Measurements from ENCODE around the gene PRSS12.

DNA sequence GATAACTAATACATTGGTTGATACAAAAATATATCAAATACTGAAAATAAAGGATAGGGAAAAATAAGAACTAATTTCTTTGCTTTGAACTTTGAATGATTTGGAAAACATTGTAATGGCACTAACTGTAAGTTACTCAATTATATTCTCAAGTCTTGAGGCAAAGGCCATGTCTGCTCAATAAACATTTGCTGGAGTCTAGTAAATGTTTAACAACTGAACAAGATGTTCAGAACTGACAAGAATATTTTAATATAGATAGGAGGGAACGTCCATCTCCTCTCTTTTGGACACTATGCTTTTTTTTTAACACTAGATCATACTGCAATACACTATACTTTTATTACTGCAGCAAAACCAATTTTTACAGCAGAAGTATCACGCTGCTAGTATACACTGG is 76.2 kb downstream of the PRSS12 start:
- TF ChIP-seq, protein P1, sequence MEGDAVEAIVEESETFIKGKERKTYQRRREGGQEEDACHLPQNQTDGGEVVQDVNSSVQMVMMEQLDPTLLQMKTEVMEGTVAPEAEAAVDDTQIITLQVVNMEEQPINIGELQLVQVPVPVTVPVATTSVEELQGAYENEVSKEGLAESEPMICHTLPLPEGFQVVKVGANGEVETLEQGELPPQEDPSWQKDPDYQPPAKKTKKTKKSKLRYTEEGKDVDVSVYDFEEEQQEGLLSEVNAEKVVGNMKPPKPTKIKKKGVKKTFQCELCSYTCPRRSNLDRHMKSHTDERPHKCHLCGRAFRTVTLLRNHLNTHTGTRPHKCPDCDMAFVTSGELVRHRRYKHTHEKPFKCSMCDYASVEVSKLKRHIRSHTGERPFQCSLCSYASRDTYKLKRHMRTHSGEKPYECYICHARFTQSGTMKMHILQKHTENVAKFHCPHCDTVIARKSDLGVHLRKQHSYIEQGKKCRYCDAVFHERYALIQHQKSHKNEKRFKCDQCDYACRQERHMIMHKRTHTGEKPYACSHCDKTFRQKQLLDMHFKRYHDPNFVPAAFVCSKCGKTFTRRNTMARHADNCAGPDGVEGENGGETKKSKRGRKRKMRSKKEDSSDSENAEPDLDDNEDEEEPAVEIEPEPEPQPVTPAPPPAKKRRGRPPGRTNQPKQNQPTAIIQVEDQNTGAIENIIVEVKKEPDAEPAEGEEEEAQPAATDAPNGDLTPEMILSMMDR (IDR thresholded peaks at IDR 0.05; ENCODE audit: poor library complexity, severe bottlenecking) = no peak
- no peak for TF ChIP-seq POLR2AphosphoS5 (IDR thresholded peaks at IDR 0.05)
- TF ChIP-seq MXI1 (conservative IDR thresholded peaks at IDR 0.05; ENCODE audit: poor library complexity, severe bottlenecking) = no peak
- no peak for TF ChIP-seq EP300 (conservative IDR thresholded peaks at IDR 0.05; ENCODE audit: poor library complexity, severe bottlenecking)
- no peak for TF ChIP-seq EZH2 (IDR thresholded peaks at IDR 0.05; ENCODE audit: borderline replicate concordance, insufficient read depth, low read length, poor library complexity, severe bottlenecking)

All from neural cell (in vitro differentiated cells).